HG03135 (cell line): ENCODE data around the gene EXOC3L1.

ENCODE experiments used
- ATAC-seq: cut with Tn5 transposase; IDR thresholded peaks from one replicate; pipeline ENCODE4 v1.9.1; 2021; ENCODE audit warnings: mild to moderate bottlenecking, moderate library complexity; ENCODE audit not compliant: unreplicated experiment

Gene EXOC3L1

DNA sequence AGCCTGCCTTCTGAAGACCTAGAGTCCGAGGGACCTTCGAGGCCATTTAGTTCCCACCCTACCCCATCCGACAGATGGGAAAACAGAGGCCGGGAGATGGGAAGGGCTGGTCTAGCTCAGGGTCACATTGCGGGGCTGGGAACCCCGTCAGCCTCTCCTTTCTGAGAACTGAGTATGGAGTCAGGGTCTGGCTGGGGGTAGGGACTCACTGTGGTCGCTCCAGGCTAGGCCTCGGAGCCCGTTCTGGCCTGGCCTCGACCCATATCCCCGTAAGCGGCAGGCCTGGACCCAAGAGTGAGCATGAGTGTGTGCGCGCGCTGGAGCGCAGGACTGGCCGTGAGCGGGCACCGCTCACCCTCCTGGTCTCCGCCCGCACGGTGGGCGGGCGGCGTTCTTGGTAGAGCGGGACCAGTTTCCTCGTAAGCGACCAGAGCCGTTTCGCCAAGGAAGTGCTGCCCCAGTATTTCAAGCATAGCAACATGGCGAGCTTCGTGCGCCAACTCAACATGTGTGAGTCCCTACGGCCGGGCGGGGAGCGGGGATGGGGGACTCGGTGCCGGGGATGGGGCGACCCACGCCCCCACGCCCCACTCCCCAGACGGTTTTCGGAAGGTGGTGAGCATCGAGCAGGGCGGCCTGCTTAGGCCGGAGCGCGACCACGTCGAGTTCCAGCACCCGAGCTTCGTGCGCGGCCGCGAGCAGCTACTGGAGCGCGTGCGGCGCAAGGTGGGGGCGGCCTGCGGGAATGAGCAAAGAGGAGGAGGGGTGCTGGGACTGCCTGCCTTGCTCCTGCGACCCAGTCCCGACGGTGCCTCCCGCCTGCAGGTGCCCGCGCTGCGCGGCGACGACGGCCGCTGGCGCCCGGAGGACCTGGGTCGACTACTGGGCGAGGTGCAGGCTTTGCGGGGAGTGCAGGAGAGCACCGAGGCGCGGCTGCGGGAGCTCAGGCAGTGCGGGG, 24.5 kb downstream of the EXOC3L1 start:
- ATAC-seq: no peak

DNA sequence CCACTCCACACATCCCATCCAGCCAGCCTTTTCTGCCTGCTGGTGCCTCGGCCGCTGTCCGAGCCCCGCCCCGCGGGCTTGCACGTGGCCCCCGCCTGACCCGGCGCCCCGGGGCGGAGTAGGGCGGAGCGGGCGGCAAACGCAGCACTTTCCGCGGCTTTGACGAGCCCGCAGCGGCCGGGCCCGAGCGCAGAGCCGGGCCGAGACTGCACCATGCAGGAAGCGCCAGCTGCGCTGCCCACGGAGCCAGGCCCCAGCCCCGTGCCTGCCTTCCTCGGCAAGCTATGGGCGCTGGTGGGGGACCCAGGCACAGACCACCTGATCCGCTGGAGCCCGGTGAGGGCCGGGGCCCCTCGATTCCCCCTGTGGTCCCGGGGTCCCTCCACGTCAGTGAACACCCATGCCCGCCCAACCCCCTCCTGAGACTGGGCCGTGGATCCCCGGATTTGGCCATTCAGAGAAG, 25.3 kb downstream of the EXOC3L1 start, which contains the start of gene HSF4:
HSF4 (plus strand) TSS at position 147 of the 463 bp plus-strand sequence; CDS start at position 214, 67 bp downstream.
- no peak for ATAC-seq

DNA sequence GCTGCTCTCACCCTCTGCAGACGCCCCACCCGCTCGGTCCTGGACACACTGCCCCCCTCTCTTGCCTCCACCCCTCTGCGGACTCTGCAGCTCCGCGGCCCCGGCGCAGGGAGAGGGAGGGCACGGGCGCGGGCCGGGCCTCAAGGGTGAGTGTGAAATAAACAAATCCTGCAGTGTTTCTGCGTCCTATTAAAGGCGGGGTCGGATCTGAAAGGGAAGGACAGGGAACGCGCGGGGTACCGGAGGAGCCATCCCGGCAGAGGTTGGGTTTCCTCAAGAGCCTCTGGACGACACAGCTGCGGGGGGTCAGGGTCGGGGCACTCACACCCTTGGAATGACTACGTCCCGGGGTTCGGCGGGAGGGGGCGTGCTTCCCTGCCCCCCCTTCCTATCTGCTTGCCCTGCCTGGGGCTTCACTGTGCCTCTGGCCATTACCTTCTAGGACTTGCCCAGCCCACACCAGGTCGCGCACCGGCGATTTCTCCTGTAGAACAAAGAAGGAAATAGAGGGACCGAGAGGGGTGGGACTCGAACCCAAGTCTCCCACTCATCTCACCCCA, 25.9 kb downstream of the EXOC3L1 start:
- no peak for ATAC-seq

DNA sequence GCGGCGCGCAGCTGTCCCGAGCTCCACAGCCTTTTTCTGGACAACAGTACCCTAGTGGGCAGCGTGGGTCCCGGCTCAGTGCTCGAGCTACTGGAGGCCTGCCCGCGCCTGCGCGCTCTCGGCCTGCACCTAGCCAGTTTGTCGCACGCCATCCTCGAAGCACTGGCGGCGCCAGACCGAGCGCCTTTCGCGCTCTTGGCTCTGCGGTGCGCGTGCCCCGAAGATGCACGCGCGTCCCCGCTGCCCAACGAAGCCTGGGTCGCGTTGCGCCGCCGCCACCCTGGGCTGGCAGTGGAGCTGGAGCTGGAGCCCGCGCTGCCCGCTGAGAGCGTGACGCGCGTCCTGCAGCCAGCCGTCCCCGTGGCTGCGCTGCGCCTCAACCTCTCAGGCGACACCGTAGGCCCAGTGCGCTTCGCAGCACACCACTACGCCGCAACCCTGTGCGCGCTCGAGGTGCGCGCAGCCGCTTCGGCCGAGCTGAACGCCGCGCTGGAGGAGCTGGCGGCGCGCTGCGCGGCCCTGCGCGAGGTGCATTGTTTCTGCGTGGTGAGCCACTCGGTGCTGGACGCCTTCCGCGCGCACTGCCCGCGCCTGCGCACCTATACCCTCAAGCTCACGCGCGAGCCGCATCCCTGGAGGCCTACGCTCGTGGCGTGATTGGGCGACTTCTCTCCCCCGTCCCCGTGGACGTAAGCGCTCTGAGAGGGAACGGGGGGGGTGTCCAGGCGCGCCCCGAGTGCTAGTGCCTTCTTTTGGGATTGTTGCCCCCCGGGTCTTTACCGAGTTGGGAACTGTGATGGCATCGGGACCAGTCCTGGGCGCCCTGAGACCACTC, 26.6 kb downstream of the EXOC3L1 start:
- no peak for ATAC-seq

DNA sequence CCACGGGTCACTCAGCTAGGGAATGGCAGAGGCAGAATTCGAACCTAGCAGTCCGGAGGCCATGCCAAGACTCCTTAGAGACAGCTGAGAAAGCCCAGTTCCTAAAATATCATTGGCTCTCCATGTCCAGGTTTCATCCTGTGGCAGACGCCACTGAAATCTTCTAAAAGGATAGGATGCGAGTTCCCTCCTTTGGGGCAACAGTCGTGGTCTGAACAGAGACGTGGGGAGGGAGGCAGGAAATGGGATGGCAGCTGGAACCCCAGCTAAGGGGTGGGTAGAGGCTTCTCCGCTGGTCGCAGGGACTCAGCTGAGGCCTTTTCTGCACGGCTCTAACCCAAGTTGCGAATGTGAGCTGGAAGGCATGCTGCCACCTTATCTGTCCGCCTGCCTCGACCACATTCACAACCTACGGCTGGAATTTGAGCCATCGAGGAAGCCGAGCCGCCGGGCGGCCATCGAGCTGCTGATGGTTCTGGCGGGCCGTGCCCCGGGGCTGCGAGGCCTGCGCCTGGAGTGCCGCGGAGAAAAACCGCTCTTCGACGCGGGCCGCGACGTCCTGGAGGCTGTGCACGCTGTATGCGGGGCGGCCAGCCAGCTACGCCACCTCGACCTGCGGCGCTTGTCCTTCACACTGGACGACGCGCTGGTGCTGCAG, 27.3 kb downstream of the EXOC3L1 start:
- ATAC-seq: no peak

DNA sequence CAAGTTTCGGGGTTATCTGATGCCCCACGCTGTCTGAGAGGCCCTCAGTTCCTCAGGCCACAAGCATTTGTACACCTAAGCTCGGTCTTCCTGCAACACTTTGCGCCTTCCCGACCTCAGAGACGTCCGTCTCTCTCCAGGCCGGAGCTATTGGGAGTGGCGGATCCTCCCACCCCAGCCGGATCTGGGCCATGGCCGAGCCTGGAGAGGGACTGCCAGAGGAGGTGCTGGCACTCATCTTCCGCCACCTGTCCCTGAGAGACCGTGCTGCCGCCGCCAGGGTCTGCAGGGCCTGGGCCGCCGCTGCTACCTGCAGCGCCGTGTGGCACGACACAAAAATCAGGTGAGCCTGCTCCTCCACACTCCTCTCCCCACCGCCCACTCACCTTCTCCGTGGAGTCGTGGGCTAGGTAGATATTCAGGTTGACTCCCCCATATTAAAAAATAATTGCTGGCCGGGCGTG, 28.3 kb downstream of the EXOC3L1 start:
- no peak for ATAC-seq

DNA sequence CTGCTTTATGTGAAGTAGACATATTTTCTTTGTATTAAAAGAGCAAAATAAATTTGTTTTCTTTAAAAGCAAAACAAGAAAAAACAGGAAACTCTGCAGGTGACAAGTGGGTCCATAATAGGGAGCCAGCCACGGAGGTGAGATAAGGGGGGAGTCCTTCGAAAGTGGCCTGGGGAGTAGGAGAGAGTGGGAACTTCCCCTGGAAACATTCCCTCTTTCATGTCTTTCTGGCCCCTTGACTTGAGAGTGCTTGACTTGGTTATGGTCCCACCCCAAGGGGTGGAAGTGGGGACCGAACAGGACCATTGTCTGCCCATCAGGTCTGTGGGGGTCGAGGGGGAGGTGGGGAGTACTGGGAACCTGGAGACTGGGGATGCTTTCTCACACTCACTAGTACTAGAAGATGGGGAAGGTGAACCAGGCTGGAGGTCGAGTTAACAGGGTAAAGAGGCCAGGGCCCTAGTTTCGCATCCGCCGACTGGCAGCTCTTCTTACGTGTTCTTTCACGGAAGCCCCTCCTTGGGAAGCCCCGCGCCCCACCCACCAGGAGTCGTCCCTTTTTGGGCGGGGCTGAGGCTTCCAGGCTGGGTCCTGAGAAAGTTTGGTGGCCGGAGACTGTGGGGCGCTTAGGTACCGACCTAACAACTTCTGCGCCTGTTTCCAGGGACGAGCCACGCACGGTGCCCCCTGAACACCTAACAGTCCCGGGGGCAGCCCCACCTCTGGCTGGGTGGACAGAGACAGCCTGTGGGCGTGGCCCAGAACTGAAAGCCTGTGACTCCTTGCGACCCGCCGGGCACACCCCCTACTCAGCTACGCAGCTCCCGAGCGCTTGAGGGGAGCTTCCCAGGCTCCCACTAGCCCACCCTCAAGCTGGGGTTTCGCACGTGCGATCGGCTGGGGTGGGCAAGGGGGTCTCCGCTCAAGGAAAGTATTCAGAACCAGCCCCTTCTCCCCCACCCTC, 31.0 kb downstream of the EXOC3L1 start:
- ATAC-seq: peak; percentile 31

DNA sequence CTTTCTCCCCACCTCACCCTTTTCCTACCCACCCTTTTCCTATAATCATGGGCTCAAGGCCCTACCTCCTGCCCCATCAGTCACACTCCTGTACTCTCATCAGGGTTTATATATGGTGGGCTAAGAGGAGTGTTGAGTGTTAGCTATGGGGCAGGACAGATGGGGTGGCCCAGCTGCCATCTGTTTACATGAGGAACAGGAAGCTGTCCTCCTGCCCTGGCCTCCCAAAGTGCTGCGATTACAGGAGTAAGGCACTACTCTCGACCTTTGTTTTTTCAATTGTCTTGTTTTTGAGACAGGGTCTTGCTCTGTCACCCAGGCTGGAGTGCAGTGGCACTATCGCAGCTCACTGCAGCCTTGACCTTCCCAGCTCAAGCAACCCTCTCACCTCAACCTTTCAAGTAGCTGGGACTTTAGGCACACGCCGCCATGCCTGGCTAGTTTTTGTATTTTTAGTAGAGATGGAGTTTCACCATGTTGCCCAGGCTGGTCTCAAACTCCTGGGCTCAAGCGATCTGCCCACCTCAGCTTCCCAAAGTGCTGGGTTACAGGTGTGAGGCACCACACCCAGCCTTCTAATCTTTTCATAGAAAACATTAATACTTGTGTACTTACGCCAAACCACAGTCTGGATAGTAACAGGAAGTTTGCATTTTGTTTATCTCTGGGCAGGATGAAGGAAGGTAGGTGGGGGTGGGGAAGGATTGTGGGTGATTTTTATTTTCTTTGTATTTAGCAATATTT, 31.9 kb downstream of the EXOC3L1 start:
- ATAC-seq: no peak

DNA sequence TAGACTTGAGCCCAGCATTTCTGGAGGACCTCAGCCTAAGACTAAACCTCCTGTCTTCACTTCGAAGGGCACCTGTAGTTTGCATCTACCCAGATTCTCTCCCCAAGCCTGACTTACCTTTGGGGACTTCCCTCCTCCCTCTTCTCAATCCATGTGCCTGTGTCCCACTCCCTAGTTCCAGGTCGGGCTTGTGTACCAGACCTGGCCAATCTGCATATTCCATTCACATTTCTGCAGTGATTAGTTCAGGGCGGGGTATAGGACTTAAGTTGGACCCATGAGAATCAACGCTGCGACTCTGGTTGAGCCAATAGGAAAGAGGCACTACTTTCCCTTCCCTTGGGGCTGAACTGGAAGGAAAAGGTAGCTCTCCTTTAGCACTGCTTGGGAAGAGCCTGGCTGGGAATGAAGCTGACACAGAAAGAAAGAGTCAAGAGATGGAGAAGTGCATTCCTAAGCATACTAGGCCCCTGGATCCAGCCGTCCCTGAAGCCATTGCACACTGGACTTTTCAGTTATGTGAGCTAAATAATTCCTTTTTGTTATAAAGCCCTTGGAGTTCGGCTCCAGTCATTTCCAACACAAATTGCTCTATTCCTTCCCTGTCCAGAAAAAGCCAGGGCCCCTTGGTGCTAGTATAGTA, 32.7 kb downstream of the EXOC3L1 start:
- ATAC-seq: no peak

DNA sequence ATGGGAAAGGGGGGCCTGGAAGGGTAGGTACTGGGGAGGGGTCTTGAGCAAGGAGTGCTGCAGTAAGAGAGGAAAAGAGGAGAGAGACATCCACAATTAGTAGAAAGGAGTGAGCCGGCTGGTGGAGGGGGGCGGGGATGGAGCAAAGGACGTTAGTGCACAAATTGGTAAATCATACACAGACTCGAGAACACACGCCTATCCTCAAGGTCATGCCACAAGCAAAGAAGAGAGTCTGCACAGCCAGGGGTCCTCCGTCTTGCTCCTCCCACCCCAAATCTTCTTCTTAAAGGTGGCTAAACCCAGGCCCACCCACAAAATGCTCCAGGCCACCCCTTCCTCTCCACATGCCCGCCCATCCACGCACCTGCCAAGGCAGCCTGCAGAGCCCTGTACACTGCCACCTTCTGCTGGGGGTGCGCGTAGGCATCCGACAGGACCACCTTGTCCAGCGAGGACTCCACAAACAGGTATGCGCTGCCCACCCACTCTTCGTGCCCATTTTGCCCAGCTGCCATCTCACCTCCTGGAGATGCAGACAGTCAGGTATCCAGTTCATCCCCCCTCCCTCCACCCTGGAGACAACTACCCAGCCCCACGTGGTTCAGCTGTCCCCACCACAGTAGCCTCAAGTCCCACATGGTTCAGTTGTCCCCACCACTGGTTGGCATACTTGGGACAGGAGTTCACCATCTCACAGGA, 33.6 kb downstream of the EXOC3L1 start:
- ATAC-seq: no peak

DNA sequence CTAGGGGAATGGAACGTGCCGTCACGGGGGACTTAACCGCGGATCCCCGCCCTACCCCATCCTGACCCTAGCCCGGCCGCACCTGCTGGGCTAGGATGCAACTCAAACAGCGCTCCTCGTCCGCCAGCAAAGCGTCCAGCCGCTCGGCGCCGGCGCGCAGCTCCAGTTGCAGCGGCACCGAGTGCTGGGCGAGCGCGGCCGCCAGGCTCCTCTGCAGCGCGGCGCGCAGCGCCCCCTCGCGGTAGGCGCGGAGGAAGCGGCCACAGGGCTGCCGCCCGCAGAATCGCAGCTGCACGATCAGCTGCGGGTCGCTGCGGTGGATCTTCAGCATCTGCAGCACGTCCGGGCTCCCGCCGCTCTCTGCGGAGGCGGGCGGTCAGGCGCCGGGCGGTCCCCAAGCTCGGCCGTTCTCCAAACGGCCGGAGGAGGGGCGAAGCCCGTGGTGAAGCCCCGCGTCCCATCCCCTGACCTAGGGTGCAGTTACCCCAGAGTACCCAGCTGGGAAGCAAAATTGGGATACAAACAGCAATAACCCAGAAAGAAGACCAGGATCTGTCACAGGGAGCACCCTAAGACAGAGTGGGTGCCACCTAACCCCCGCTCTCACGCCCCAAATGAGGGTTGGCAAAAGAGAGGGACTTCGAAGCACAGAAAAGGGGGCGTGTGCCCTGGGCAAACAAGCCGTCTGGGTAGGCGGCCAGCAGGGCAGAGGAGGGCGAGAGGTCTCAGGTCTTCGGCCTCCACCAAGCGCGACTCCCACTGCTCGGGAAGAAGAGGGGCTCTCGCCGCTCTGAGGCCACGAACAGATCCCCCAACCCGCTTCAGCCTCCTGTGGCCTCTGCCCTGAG, 34.4 kb downstream of the EXOC3L1 start:
- no peak for ATAC-seq

DNA sequence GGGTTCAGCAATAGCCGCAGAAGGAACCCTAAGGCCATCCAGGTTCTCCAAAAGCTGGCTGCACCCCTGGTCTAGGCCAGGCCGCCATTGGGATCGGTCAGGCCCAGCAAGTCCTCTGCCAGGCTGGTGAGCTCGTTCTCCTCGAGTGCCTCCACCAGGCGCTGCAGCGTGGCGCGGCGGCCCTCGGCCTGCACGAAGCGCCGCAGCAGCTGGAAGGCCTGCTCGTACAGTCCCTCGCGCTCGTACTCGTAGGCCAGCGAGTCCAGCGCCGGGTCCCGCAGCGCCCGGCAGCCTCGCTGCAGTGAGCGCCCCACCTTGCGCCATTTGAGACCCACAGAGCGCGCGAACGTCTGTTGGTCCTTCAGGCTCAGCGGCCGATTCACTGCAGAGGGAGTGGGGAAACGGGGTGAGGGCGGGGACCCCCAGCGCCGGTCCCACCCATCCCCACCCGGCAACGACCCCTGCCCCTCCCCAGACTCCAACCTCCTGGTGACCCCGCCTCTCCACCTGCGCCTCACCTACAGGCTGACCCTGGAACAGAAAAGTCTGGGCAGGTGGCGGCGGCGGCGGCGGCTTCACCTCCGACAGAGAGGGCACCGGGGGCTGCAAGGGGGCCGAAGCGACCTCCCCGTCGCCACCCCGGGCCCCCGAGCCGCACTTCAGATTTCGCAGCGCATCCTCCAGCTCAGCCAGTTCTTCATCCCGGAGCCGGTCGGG, 35.2 kb downstream of the EXOC3L1 start:
- ATAC-seq: no peak

DNA sequence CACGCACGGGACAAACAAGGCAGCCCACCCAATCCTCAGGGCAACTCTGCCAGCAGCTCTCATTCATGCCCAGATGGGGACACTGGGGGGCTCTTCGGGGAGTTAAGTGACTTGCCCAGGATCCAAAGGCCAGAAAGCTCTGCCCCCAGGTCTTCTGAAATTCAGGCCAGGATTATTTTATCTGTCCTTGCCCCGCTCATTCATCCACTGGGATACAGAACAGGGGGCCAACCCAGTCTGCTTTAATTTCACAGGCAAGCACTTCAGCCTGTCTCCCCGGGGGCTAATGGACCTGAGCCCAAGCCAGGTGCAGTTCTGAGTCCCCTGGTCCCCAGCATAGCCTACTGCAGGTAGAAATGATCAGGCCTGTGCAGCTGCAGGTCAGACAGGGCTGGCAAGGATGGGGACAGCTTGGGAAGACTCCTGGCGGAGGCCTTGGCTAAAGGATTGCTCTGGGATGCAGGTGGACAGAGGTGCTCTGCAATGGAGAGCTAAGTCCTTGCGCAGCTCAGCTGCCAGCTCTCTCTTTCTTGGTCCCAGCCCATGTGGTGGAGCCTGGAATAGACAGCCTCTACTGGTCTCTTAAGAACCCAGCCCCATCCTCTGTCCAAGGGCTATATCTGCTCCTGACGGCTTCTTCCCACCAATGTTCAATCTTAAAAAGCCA, 38.4 kb downstream of the EXOC3L1 start:
- no peak for ATAC-seq

DNA sequence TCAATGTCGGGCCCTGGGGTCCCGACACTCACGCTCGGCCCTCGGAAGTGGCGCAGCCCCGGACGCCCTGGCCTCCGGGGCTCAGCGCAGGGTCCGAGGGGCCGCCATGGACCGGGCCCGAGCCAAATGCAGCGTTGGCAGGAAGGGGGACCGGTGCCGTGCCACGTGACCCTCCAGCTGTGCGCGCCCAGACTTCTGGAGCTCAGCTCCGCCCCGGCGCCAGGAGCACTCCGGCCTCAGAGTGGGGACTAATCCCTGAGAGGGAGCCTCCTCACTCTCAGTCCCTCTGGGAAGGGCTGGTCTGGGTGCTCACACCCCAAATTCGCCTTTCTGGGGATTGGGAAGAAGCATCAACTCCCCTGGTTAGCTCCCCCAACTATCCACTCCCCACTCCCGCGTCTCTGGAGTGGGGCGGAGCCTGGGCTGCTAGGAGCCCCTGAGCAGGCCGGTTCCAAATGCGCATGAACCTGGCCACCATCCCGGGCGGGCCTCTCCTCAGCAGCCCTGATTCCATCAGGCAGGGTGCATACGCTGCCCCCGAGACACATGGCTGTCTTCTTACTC, 39.0 kb downstream of the EXOC3L1 start, which contains the start of gene B3GNT9:
B3GNT9 (minus strand) TSS at position 166 of the 564 bp plus-strand sequence. CDS start 513 bp downstream, outside the sequence.
- peak; percentile 48 for ATAC-seq
